ENCODE measurements around the gene PDYN.

DNA sequence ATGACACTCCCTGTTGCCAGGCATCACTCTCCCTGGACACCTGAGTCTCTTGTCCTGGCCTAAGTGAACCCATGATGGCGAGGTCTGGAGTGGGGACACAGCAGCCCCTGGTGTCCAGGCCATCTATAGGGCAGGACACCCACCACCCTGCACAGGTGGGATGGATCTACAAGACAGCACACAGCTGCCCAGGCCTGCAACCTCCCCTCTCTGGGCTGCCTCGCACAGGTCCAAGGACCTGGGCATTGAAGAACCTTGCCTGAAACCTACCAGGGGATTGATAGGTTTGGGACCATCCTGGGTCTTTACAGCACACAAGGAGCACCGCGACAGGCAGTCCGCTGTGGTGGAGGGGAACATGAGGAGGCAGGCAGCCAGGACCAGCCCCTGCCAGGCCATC lies 11.2 kb downstream of the PDYN start:
- TF ChIP-seq, protein P1, sequence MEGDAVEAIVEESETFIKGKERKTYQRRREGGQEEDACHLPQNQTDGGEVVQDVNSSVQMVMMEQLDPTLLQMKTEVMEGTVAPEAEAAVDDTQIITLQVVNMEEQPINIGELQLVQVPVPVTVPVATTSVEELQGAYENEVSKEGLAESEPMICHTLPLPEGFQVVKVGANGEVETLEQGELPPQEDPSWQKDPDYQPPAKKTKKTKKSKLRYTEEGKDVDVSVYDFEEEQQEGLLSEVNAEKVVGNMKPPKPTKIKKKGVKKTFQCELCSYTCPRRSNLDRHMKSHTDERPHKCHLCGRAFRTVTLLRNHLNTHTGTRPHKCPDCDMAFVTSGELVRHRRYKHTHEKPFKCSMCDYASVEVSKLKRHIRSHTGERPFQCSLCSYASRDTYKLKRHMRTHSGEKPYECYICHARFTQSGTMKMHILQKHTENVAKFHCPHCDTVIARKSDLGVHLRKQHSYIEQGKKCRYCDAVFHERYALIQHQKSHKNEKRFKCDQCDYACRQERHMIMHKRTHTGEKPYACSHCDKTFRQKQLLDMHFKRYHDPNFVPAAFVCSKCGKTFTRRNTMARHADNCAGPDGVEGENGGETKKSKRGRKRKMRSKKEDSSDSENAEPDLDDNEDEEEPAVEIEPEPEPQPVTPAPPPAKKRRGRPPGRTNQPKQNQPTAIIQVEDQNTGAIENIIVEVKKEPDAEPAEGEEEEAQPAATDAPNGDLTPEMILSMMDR (IDR thresholded peaks at IDR 0.05) = no peak
- TF ChIP-seq POLR2A (IDR thresholded peaks at IDR 0.05) = no peak
